Measurements from ENCODE around the gene ALG2.
A peak's percentile ranks its signal among the peaks of the same experiment; 100 is the strongest.
"Not testable (repeated sequence)": the region's sequence is repeated elsewhere in the genome, so short reads cannot be mapped to it uniquely, and the experiment has no call there.

ALG2 gene

GRCh38 chr9:99237849-99238248 lies 16.1 kb upstream of the ALG2 start:
- DNase-seq: not testable (repeated sequence)

- DNase-seq: no peak
Observed at GRCh38 chr9:99237356-99237755, 15.6 kb upstream of the ALG2 start.

- DNase-seq: no peak
Observed at GRCh38 chr9:99235926-99236634, 14.3 kb upstream of the ALG2 start.

GRCh38 chr9:99235069-99235468 lies 13.3 kb upstream of the ALG2 start:
- DNase-seq: no peak

- DNase-seq: no peak
Observed at GRCh38 chr9:99234618-99235017, 12.9 kb upstream of the ALG2 start.

DNA sequence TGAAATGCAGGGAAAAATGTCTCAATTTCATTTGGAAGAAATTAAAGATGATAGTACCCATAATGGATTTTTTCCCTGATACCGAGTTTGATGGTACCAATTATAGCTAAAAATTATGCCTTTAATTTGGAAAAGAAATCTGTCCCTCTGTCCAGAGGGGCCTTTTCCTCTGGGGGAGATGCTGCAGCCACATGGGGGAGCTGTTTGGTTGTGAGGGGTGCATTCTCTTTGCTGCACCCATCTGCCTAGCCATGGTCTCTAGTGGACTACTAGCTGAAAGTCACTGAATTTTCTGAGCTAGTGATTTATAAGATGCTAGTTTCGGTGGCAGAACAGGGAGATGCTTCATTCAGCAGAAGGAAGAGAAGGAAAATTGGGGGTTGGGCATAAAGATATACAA lies 10.0 kb upstream of the ALG2 start:
- no peak for DNase-seq

- DNase-seq: no peak
Observed at GRCh38 chr9:99230206-99230605, 8.5 kb upstream of the ALG2 start.

- DNase-seq: no peak
Observed at GRCh38 chr9:99226054-99226453, 4.3 kb upstream of the ALG2 start.

DNA sequence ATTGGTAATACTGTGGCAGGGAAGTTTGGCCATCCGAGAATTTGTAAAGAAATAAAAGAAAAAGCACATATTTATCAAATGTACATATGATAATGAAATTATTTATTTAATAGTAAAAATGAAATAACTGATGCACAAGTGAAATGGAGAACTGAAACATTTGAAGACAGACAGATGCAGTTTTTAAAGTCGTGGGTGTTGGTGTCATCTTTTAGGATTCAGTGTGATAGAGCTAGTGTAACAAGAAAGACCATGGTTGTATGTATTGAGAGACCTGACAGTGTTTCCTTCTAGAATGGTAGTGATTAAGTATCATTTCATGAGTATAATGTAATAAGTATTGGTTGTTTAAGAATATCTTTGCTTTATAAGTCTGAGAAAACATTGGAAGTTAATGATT lies 2.7 kb upstream of the ALG2 start:
- DNase-seq: no peak

DNA sequence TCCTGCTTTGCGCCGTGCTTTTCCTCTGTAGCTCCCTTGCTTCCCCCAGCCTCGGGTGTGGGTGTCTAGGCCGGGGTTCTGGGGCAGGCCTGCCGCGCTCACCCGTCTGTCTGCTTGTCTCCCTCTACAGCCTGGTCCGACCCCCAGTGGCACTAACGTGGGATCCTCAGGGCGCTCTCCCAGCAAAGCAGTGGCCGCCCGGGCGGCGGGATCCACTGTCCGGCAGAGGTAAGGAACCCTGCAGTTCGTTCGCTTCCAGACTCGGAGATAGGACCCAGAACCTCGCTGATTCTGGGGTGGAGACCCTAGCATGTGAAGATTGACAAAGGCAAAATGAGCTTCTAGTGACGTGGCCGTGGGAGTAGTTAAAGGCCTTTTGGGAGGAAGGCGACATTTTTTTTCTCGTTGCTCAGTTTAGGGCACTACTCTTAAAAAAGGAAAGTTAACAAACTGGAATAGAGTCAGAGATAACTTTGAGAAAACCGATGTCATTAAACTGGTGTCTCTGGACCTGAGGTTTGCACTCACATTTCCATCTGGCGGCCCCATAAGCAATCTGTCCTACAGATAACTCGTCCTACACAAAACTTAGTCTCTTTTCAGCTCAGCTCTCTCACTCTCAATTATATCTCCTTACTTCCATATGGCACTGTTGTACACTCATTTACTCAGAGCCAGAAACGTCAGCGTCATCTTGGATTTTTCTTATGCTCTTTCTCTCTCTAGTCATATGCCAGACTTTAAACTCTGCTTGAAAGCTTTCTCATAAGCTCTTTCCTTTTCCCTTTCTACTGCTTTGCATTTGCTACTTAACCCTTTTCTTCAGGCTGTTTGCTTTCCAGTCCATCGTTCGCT lies 901 bp upstream of the ALG2 start:
- DNase-seq: peak; percentile 15

- DNase-seq: no peak
Observed at GRCh38 chr9:99221266-99221620, 499 bp downstream of the ALG2 start.

DNA sequence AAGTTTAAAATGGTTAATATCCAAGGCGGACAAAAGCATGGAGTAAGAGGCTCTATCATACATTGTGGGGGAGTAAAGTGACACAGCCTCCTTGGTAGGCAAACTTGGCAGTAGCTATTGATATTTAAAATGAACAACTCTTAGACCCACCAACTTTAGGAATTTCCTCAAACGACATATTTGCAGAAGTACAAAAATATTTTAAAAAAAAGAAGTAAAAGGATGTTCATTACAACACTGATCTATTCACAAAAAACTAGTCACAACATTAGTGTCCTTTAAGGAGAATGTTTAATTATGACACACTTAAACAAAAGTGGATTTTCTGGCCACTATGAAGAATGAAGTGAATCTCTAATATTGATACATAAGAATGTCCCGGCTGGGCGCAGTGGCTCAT lies 1.7 kb downstream of the ALG2 start:
- DNase-seq: no peak

GRCh38 chr9:99216073-99216472 lies 5.7 kb downstream of the ALG2 start:
- no peak for DNase-seq

GRCh38 chr9:99213197-99213596 lies 8.5 kb downstream of the ALG2 start:
- no peak for DNase-seq

- DNase-seq: no peak
Observed at GRCh38 chr9:99211746-99212145, 10.0 kb downstream of the ALG2 start.

GRCh38 chr9:99210572-99210971 lies 11.2 kb downstream of the ALG2 start:
- DNase-seq: no peak

GRCh38 chr9:99201603-99202002 lies 20.1 kb downstream of the ALG2 start:
- DNase-seq: no peak

- no peak for DNase-seq
Observed at GRCh38 chr9:99199938-99200539, 21.7 kb downstream of the ALG2 start.

DNA sequence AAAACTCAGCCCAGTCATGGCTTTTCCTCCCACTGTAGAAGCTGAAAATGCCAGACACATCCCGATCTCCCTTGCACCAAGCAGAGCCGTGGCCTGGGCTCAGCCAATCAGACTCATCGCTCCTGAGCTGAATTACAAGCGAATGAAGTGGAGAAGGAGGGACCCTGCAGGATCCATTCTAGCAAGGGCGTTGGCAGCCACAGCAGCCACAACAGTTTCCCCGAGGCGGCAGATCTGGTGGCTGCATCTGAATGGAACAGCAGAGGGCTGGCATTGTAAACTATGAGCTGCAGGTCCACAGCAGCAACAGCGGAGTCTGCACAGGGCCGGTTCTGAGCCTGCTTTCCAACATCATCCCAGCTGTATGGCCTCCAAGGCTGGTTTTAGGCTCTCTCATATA lies 23.8 kb downstream of the ALG2 start:
- DNase-seq: no peak

- DNase-seq: no peak
Observed at GRCh38 chr9:99197124-99197630, 24.6 kb downstream of the ALG2 start.

GRCh38 chr9:99196484-99196883 lies 25.3 kb downstream of the ALG2 start:
- DNase-seq: not testable (repeated sequence)

GRCh38 chr9:99193466-99193821 lies 28.3 kb downstream of the ALG2 start:
- no peak for DNase-seq

DNA sequence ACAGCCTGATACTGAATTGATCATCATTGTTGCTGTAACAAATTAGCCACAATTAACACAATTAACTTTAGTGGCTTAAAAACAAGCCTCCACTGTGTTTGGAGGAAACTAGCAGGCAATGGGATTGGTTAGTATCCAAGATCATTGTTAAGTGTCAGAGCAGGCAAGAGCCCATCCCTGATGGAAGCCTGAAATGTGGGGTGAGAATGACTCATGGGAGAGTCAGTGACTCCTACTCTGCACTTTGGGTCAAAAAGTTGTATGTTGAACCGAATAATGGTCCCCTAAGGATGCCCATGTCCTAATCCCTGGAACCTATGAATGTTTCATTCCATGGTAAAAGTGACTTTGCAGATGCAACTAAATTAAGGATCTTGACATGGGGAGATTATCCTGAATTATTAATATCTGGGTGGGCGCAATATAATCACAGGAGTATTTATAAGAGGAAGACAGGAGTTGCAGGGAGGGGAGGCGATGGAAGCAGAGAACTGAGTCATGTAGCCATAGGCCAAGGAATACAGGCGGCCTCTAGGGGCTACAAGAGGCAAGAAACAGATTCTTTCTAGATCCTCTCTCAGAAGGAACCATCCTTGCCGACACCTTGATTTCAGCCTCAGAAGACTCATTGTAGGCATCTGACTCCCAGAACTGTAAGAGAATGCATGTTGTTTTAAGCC lies 28.8 kb downstream of the ALG2 start:
- DNase-seq: no peak

All from NCI-H1105 treated with DMSO at 0.1 percent for 48 hours (cell line).